DND-41 (cell line): ENCODE measurements around the gene NRXN3.

Experiments
- ATAC-seq: fragments of 200-7000 bp; cut with Tn5 transposase; 3 replicates; pipeline ENCODE4 v1.9.1; 2021; ENCODE audit warnings: low read depth; ENCODE audit not compliant: insufficient read depth
- DNase-seq: peaks from one replicate; pipeline ENCODE4 v3.0.0-alpha.2; 2020
- H2AFZ ChIP-seq: 2 replicates; pipeline ENCODE4 v1.6.0; 2012; ENCODE audit warnings: low read depth, low read length
- H3K27ac ChIP-seq: 2 replicates; pipeline ENCODE4 v1.5.1; 2012; ENCODE audit warnings: low read length, inconsistent platforms
- H3K27me3 ChIP-seq: fragments of 200-600 bp; sonication (generic); 2 replicates; pipeline ENCODE4 v1.6.0; 2012; ENCODE audit warnings: low read length, mild to moderate bottlenecking, inconsistent platforms; ENCODE audit not compliant: insufficient read depth, poor library complexity
- H3K36me3 ChIP-seq: 2 replicates; pipeline ENCODE4 v1.5.1; 2012; ENCODE audit warnings: low read length, inconsistent platforms; ENCODE audit not compliant: insufficient read depth
- H3K4me1 ChIP-seq: 2 replicates; pipeline ENCODE4 v1.5.1; 2012; ENCODE audit warnings: mild to moderate bottlenecking, low read length; ENCODE audit not compliant: insufficient read depth
- H3K4me2 ChIP-seq: 2 replicates; pipeline ENCODE4 v1.6.0; 2012; ENCODE audit warnings: mild to moderate bottlenecking, moderate library complexity, low read length, inconsistent platforms; ENCODE audit not compliant: insufficient read depth
- H3K4me3 ChIP-seq, 2 experiments: fragments of 200-600 bp in 1 of 2; shearing (Covaris generic) in 1 of 2; 2 replicates each; pipeline ENCODE4 v1.5.1; 2012 to 2016; ENCODE audit warnings: inconsistent platforms in 2 of 2, low read length in 2 of 2, mild to moderate bottlenecking in 2 of 2, low read depth in 1 of 2, moderate library complexity in 1 of 2
- H3K79me2 ChIP-seq: 2 replicates; pipeline ENCODE4 v1.6.0; 2012; ENCODE audit warnings: low read length, inconsistent platforms; ENCODE audit not compliant: insufficient read depth
- H3K9ac ChIP-seq: 2 replicates; pipeline ENCODE4 v1.6.0; 2012; ENCODE audit warnings: low read depth, mild to moderate bottlenecking, inconsistent platforms, low read length, moderate library complexity
- H3K9me3 ChIP-seq: 2 replicates; pipeline ENCODE4 v1.5.1; 2012; ENCODE audit warnings: low read length, moderate library complexity, mild to moderate bottlenecking, inconsistent platforms; ENCODE audit not compliant: insufficient read depth, severe bottlenecking
- H4K20me1 ChIP-seq: 2 replicates; pipeline ENCODE4 v1.6.0; 2012; ENCODE audit warnings: low read length; ENCODE audit not compliant: insufficient read depth
- CTCF ChIP-seq: IDR thresholded peaks from 2 replicates; pipeline ENCODE4 v1.5.1; 2012; ENCODE audit warnings: borderline replicate concordance, low read length, moderate library complexity, mild to moderate bottlenecking; ENCODE audit not compliant: poor library complexity, severe bottlenecking; ENCODE audit errors: extremely low read depth
- EZH2 ChIP-seq: IDR thresholded peaks from 3 replicates; pipeline ENCODE4 v1.6.1; 2012; ENCODE audit warnings: borderline replicate concordance, low read depth, mild to moderate bottlenecking, moderate library complexity, low read length, inconsistent platforms; ENCODE audit not compliant: severe bottlenecking

The NRXN3 gene

GRCh38 chr14:79179985-79180384 is 1009.8 kb downstream of the NRXN3 start:
- no peak for TF ChIP-seq CTCF
- no peak for TF ChIP-seq EZH2

GRCh38 chr14:79180656-79181055 is 1010.5 kb downstream of the NRXN3 start:
- Histone ChIP-seq H3K4me2 (no peak overlapping the region), H4K20me1 (no peaks in the 10 kb centered on the region), H3K4me1 (no peaks in the 10 kb centered on the region), H3K36me3 (no peaks in the 10 kb centered on the region), H3K27me3 (no peaks in the 10 kb centered on the region), H3K9ac (no peak overlapping the region), H2AFZ (no peak overlapping the region), H3K27ac (no peak overlapping the region), H3K9me3 (no peaks in the 10 kb centered on the region), H3K4me3 (no peak overlapping the region), H3K79me2 (no peaks in the 10 kb centered on the region)
- TF ChIP-seq EZH2 (no peak), CTCF (no peak)
- DNase-seq = no peak
- no peak for ATAC-seq

More at GRCh38 chr14:79179985-79180384, 1009.8 kb downstream of the NRXN3 start:
- H3K79me2 ChIP-seq = no peaks in the 10 kb centered on the region
- no peaks in the 10 kb centered on the region for H3K36me3 ChIP-seq
- H3K4me3 ChIP-seq = no peak overlapping the region
- H3K4me1 ChIP-seq = no peaks in the 10 kb centered on the region
- H3K27me3 ChIP-seq = no peaks in the 10 kb centered on the region
- no peak overlapping the region for H2AFZ ChIP-seq
- ATAC-seq = no peak
- no peak for DNase-seq
- H3K9ac ChIP-seq = no peak overlapping the region
- no peaks in the 10 kb centered on the region for H4K20me1 ChIP-seq
- H3K9me3 ChIP-seq = no peaks in the 10 kb centered on the region
- H3K4me2 ChIP-seq = no peak overlapping the region
- no peak overlapping the region for H3K27ac ChIP-seq

- H3K27me3 ChIP-seq = no peaks in the 10 kb centered on the region
- no peak overlapping the region for H3K9ac ChIP-seq
- no peaks in the 10 kb centered on the region for H3K9me3 ChIP-seq
- no peak overlapping the region for H2AFZ ChIP-seq
- no peaks in the 10 kb centered on the region for H4K20me1 ChIP-seq
- H3K4me2 ChIP-seq = no peak overlapping the region
- TF ChIP-seq EZH2 (no peak), CTCF (no peak)
- no peak overlapping the region for H3K27ac ChIP-seq
- H3K79me2 ChIP-seq = no peaks in the 10 kb centered on the region
- no peaks in the 10 kb centered on the region for H3K4me1 ChIP-seq
- H3K4me3 ChIP-seq = no peak overlapping the region
- H3K36me3 ChIP-seq = no peaks in the 10 kb centered on the region
- ATAC-seq (no peak), DNase-seq (no peak)
Measured at GRCh38 chr14:79186523-79186922, 1016.4 kb downstream of the NRXN3 start.
